GM23338 (cell line): ENCODE results near the gene ONECUT3. TPM values are rescaled to one million over a fixed set of nuclear protein-coding genes. Genes with fewer than 3 reads are reported as not detected.

Source experiments
- ATAC-seq: fragments of 200-7000 bp; cut with Tn5 transposase; 3 replicates; pipeline ENCODE4 v1.9.1; 2020
- DNase-seq: peaks from one replicate; pipeline ENCODE4 v3.0.0-alpha.2; 2015; ENCODE audit warnings: low spot score
- H2AFZ ChIP-seq: fragments of 200-600 bp; sonication (generic); 2 replicates; pipeline ENCODE4 v1.8.0; 2016; ENCODE audit warnings: antibody characterized with exemption, mild to moderate bottlenecking, moderate library complexity
- H3F3A ChIP-seq: fragments of 200-600 bp; sonication (generic); replicated peaks from 2 replicates; pipeline ENCODE4 v1.8.0; 2017; ENCODE audit warnings: antibody characterized with exemption, mixed run types, low read depth
- H3K27ac ChIP-seq: fragments of 200-600 bp; sonication (generic); 2 replicates; pipeline ENCODE4 v1.6.1; 2016; ENCODE audit warnings: low read depth
- H3K27me3 ChIP-seq: fragments of 200-600 bp; sonication (generic); 2 replicates; pipeline ENCODE4 v1.8.0; 2016; ENCODE audit warnings: mild to moderate bottlenecking, mixed run types, moderate library complexity; ENCODE audit not compliant: insufficient read depth
- H3K36me3 ChIP-seq: fragments of 200-600 bp; sonication (generic); 2 replicates; pipeline ENCODE4 v1.8.0; 2016; ENCODE audit warnings: mild to moderate bottlenecking; ENCODE audit not compliant: insufficient read depth
- H3K4me1 ChIP-seq: fragments of 200-600 bp; sonication (generic); 2 replicates; pipeline ENCODE4 v1.8.0; 2016; ENCODE audit warnings: mild to moderate bottlenecking, moderate library complexity; ENCODE audit not compliant: insufficient read depth
- H3K4me2 ChIP-seq: fragments of 200-600 bp; sonication (generic); 2 replicates; pipeline ENCODE4 v1.7.1; 2017; ENCODE audit warnings: mixed run types
- H3K4me3 ChIP-seq: fragments of 200-600 bp; sonication (generic); 2 replicates; pipeline ENCODE4 v1.6.1; 2016; ENCODE audit warnings: mixed run types
- H3K79me2 ChIP-seq: fragments of 200-600 bp; sonication (generic); replicated peaks from 2 replicates; pipeline ENCODE4 v1.8.0; 2017; ENCODE audit warnings: mild to moderate bottlenecking; ENCODE audit not compliant: insufficient read depth
- H3K9me2 ChIP-seq: fragments of 200-600 bp; sonication (generic); 2 replicates; pipeline ENCODE4 v1.8.0; 2017; ENCODE audit not compliant: insufficient read depth
- H4K20me1 ChIP-seq: fragments of 200-600 bp; sonication (generic); replicated peaks from 2 replicates; pipeline ENCODE4 v1.8.0; 2017; ENCODE audit warnings: mild to moderate bottlenecking; ENCODE audit not compliant: insufficient read depth
- H3K27ac Mint-ChIP-seq: 2 replicates; pipeline ENCODE4 v1.8.0; 2020; ENCODE audit warnings: inconsistent platforms, mild to moderate bottlenecking, moderate library complexity, mixed read lengths
- H3K27me3 Mint-ChIP-seq: 3 replicates; pipeline ENCODE4 v1.8.0; 2022; ENCODE audit warnings: low read depth, mild to moderate bottlenecking, moderate library complexity, mixed read lengths, inconsistent platforms; ENCODE audit not compliant: insufficient read depth, poor library complexity
- H3K36me3 Mint-ChIP-seq: 3 replicates; pipeline ENCODE4 v1.8.0; 2021; ENCODE audit warnings: low read depth, mild to moderate bottlenecking, inconsistent platforms, moderate library complexity, mixed read lengths
- H3K4me1 Mint-ChIP-seq: 3 replicates; pipeline ENCODE4 v1.8.0; 2020; ENCODE audit warnings: mild to moderate bottlenecking, inconsistent platforms, mixed read lengths
- H3K4me3 Mint-ChIP-seq: 3 replicates; pipeline ENCODE4 v1.8.0; 2021; ENCODE audit warnings: moderate library complexity, mild to moderate bottlenecking, inconsistent platforms, mixed read lengths
- H3K9me3 Mint-ChIP-seq: 3 replicates; pipeline ENCODE4 v1.8.0; 2020; ENCODE audit warnings: moderate library complexity, mild to moderate bottlenecking, inconsistent platforms, mixed read lengths
- CREB1 ChIP-seq: fragments of 250-450 bp; sonication (Bioruptor Pico); IDR thresholded peaks from 2 replicates; pipeline ENCODE4 v1.5.0; 2020; ENCODE audit warnings: low read depth, mild to moderate bottlenecking, moderate library complexity
- EZH2phosphoT487 ChIP-seq: fragments of 200-600 bp; sonication (generic); IDR thresholded peaks from one replicate; pipeline ENCODE4 v1.8.1; 2018; ENCODE audit warnings: antibody characterized with exemption; ENCODE audit not compliant: unreplicated experiment
- JUNB ChIP-seq: IDR thresholded peaks from one replicate; pipeline ENCODE4 v1.6.1; 2016; ENCODE audit warnings: antibody characterized with exemption; ENCODE audit not compliant: unreplicated experiment
- NANOG ChIP-seq: IDR thresholded peaks from 2 replicates; pipeline ENCODE4 v1.6.1; 2016; ENCODE audit warnings: antibody characterized with exemption, borderline replicate concordance
- POLR2AphosphoS5 ChIP-seq: IDR thresholded peaks from 2 replicates; pipeline ENCODE4 v1.6.1; 2016; ENCODE audit warnings: antibody characterized with exemption, low read depth
- REST ChIP-seq: IDR thresholded peaks from one replicate; pipeline ENCODE4 v1.6.1; 2018; ENCODE audit warnings: antibody characterized with exemption; ENCODE audit not compliant: unreplicated experiment
- ZNF114 ChIP-seq: fragments of 250-450 bp; sonication (Bioruptor Pico); IDR thresholded peaks from 2 replicates; pipeline ENCODE4 v1.5.0; 2020; ENCODE audit warnings: mild to moderate bottlenecking, moderate library complexity
- ZNF331 ChIP-seq: fragments of 250-450 bp; sonication (Bioruptor Pico); IDR thresholded peaks from 2 replicates; pipeline ENCODE4 v1.5.0; 2020; ENCODE audit warnings: low read depth, mild to moderate bottlenecking, moderate library complexity
- ZNF462 ChIP-seq: fragments of 250-450 bp; sonication (Bioruptor Pico); IDR thresholded peaks from 2 replicates; pipeline ENCODE4 v1.5.0; 2020; ENCODE audit warnings: mild to moderate bottlenecking, moderate library complexity
- polyA plus RNA-seq: library from polyadenylated mRNA; unstranded; fragments of >200 nt; fragmentation: Nextera tagmentation; extraction: Ambion mirVana; gene quantifications from 2 replicates; pipeline ENCODE4 v1.2.1, GENCODE V29; 2016
- total RNA-seq: library from RNA; depleted of rRNA; stranded (reverse); fragments of >200 nt; shearing (Covaris generic); gene quantifications from 2 replicates; pipeline ENCODE4 v1.2.3, GENCODE V29; 2014

The ONECUT3 gene
- total and polyA plus RNA-seq, 2 experiments from 2014 or later: not detected

- no peak for TF ChIP-seq ZNF462 (CRISPR knock-in tag)
Measured at GRCh38 chr19:1817553-1818179, 64.4 kb downstream of the ONECUT3 start (continued).

GRCh38 chr19:1818549-1819195, 65.4 kb downstream of the ONECUT3 start:
- DNase-seq (no peak), ATAC-seq (no peak)
- no peaks in the 10 kb centered on the region for H3F3A ChIP-seq
- no peaks in the 10 kb centered on the region; the same call in 1 of the 2 replicates for H3K36me3 ChIP-seq
- no peak overlapping the region for H3K4me3 ChIP-seq
- Mint-ChIP-seq H3K4me1 (peaks cover 3% of the 10 kb centered on the region; the same call in 1 of the 3 replicates), H3K36me3 (peaks cover 28% of the 10 kb centered on the region), H3K9me3 (no peaks in the 10 kb centered on the region), H3K27me3 (peaks cover 9% of the 10 kb centered on the region), H3K4me3 (no peak overlapping the region), H3K27ac (no peak overlapping the region)
- no peaks in the 10 kb centered on the region for H3K79me2 ChIP-seq
- H4K20me1 ChIP-seq: no peaks in the 10 kb centered on the region
- H3K4me2 ChIP-seq: no peak overlapping the region
- H3K27me3 ChIP-seq: no peaks in the 10 kb centered on the region
- no peak overlapping the region for H2AFZ ChIP-seq
- no peak overlapping the region for H3K27ac ChIP-seq
- no peaks in the 10 kb centered on the region for H3K9me2 ChIP-seq
- no peaks in the 10 kb centered on the region for H3K4me1 ChIP-seq
- TF ChIP-seq ZNF114 (CRISPR knock-in tag) (no peak), POLR2AphosphoS5 (no peak), EZH2phosphoT487 (no peak), REST (no peak), NANOG (no peak), CREB1 (CRISPR knock-in tag) (no peak), JUNB (no peak), ZNF331 (CRISPR knock-in tag) (no peak)
